ENCODE data around the gene AOPEP.
A peak's percentile ranks its signal among the peaks of the same experiment; 100 is the strongest.

The AOPEP gene

DNA sequence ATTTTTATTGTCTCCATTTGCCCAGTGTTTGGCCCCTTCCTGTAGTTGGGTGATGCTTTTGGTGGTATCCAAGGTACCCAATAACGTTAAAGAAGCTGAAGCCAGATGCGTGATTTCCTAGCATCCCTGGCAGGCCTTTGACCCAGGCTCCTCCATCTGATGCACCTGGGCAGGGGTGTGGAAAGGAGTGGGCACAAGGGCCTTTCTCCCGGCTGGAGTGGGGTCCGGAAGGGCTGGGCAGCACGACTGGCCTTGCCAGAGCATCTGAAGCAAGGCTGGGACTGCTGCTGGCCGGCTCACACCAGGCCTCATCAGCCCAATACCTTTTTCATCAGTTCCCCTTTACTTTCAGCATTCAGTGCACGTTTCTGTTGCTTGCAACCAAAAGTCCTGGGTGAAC is 370.8 kb downstream of the AOPEP start:
- no peak overlapping the region for H3K27ac ChIP-seq (ENCODE audit: low read depth, low read length)
- H3K9me3 ChIP-seq (ENCODE audit: control insufficient read depth, insufficient read depth, low read length): no peaks in the 10 kb centered on the region
- H3K4me1 ChIP-seq (ENCODE audit: control insufficient read depth, insufficient read depth, low read length): peaks cover 16% of the 10 kb centered on the region
- H3K36me3 ChIP-seq (ENCODE audit: control insufficient read depth, insufficient read depth, low read length): no peaks in the 10 kb centered on the region
- H3K4me3 ChIP-seq (ENCODE audit: low read depth, low read length): no peak overlapping the region
- no peaks in the 10 kb centered on the region for H3K27me3 ChIP-seq (ENCODE audit: control insufficient read depth, insufficient read depth, low read length)
- no peak overlapping the region for H3K9ac ChIP-seq (ENCODE audit: low read depth, low read length)

DNA sequence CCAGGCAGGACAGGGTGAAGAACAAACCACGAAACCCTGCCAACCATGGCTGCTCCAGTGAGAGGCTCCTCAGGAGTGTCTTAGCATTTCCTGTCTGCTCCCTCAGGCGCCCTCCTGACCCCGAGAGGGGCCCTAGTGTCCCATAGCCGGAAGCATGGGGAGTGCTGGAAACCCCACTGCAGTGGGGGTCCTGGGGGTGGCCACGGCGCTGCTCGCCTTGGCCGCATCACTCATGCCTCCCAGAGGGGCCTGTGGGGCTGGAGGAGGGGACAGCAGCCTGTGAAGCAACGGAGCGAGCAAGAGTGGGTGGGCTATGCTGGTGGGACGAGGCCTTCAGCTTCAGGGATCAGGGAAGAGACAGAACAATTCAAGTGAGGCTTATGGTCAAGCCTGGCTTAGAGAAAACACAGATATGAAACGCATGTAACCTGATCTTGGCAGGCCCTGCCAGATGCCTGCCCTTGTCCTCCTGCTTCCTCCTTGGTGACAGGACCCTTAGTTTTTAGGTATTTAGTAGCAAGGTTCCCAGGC is 372.0 kb downstream of the AOPEP start:
- H3K4me3 ChIP-seq (ENCODE audit: low read depth, low read length): no peak overlapping the region
- no peak overlapping the region for H3K27ac ChIP-seq (ENCODE audit: low read depth, low read length)
- no peaks in the 10 kb centered on the region for H3K27me3 ChIP-seq (ENCODE audit: control insufficient read depth, insufficient read depth, low read length)
- peaks cover 12% of the 10 kb centered on the region for H3K4me1 ChIP-seq (ENCODE audit: control insufficient read depth, insufficient read depth, low read length)
- H3K9me3 ChIP-seq (ENCODE audit: control insufficient read depth, insufficient read depth, low read length): no peaks in the 10 kb centered on the region
- no peaks in the 10 kb centered on the region for H3K36me3 ChIP-seq (ENCODE audit: control insufficient read depth, insufficient read depth, low read length)
- H3K9ac ChIP-seq (ENCODE audit: low read depth, low read length): no peak overlapping the region

DNA sequence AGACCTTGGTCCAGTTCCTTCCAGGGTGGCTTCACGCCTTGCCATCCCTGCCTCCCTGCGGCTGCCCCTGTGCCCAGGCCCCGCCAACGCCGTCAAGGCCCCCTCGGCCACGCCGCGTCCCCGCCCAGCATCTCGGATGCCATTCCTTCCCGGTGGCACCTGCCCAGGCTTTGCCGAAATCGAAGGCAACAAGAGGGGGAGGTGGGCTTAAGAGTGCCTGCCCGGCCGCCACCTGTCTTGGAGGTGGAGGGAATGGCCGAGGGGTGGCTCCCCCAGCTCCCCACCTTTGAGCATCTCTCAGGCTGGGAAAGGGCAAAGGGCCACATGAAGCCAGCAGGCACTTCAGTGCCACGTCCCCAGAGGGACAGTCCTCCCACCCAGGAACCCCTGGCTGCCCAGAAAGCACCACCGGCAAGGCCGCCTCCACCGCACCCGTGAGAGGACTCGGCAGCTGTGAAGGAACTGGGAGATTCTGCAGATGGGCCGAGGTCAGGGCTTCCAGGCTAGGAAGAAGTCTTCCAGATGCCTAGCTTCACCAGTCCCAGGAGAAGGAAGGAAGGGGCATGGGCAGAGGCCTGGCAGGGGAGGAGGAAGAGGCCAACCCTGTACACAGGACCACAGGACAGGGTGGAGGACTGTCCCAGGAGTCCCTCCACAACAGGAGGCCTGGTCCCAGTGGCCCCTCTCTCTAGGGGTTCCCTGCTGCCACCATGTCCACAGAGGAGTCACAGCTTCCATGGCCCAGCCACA is 373.0 kb downstream of the AOPEP start:
- Histone ChIP-seq H3K4me3 (ENCODE audit: low read depth, low read length) (no peak overlapping the region), H3K9me3 (ENCODE audit: control insufficient read depth, insufficient read depth, low read length) (no peaks in the 10 kb centered on the region), H3K27me3 (ENCODE audit: control insufficient read depth, insufficient read depth, low read length) (no peaks in the 10 kb centered on the region), H3K36me3 (ENCODE audit: control insufficient read depth, insufficient read depth, low read length) (no peaks in the 10 kb centered on the region), H3K9ac (ENCODE audit: low read depth, low read length) (no peak overlapping the region), H3K27ac (ENCODE audit: low read depth, low read length) (no peak overlapping the region), H3K4me1 (ENCODE audit: control insufficient read depth, insufficient read depth, low read length) (peaks cover 9% of the 10 kb centered on the region)

DNA sequence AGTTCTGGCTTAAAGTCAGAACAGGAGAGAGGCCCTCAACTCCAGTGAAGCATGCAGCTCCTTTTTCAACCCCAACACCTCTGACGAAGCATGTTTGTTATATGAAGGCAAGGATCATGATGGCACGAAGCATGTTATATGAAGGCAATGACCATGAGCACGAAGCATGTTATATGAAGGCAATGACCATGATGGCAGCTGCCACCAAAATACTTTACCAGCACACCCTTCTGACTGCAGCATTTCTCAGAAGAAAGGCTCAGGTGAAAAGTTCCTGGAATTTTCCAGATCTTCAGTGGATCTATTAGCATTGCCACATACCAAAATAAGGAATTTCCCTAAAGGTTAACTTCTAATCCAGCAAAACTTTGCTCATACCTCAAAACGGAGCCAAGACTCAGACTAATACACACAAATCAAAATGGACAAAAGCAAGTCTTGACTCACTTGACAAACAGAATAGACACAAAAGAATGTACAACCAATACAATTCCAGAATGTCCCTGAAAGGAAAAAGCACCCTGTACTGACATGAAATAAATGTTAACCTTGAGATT is 373.6 kb downstream of the AOPEP start:
- H3K4me1 ChIP-seq (ENCODE audit: control insufficient read depth, insufficient read depth, low read length): peaks cover 9% of the 10 kb centered on the region
- H3K4me3 ChIP-seq (ENCODE audit: low read depth, low read length): no peak overlapping the region
- H3K9ac ChIP-seq (ENCODE audit: low read depth, low read length): no peak overlapping the region
- no peaks in the 10 kb centered on the region for H3K36me3 ChIP-seq (ENCODE audit: control insufficient read depth, insufficient read depth, low read length)
- H3K9me3 ChIP-seq (ENCODE audit: control insufficient read depth, insufficient read depth, low read length): no peaks in the 10 kb centered on the region
- no peak overlapping the region for H3K27ac ChIP-seq (ENCODE audit: low read depth, low read length)
- H3K27me3 ChIP-seq (ENCODE audit: control insufficient read depth, insufficient read depth, low read length): no peaks in the 10 kb centered on the region

DNA sequence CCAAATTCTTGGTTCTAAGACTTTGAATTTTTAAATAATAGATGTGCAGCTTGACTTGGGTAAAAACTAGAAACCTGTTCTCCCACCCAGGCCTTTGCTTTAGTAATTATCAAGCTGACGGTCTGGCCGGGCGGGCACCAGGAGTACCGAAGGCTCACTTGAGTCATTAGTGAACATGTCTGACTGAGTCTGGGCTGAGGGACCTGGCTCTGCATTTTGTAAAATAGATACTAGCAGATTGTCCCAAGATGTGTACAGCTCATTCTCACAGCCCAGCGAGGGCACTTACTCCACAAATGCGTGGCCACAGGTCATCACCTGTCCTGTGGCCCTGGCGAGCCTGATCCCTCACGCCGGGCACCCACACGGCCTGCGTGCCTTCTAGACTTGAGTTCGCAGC is 374.8 kb downstream of the AOPEP start:
- H3K9ac ChIP-seq (ENCODE audit: low read depth, low read length): no peak overlapping the region

DNA sequence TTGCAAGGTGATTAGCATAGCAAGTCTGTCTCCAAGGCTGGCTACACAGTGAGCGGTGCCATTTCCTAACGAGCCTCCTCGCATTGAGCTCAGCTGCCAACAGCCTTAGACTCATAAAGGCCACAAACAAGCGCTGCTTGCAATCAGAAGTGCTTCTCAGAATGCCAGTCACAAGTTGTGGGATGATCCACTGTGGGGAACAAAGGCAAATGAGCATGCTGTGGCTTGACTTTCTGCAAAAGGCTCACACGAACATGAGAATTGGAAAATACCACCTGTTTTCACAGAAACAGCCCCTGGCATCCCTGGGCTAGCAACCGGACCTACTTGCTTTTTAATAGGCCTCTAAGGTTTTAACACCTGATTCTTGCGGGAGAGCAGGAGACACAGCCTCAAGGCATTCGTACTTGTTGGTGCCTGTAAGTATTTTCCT is 375.5 kb downstream of the AOPEP start:
- Histone ChIP-seq H3K36me3 (ENCODE audit: control insufficient read depth, insufficient read depth, low read length) (0 out of 2 replicates have a peak, but pooled peaks cover 5% of the 10 kb centered on the region), H3K4me1 (ENCODE audit: control insufficient read depth, insufficient read depth, low read length) (peaks cover 9% of the 10 kb centered on the region), H3K9ac (ENCODE audit: low read depth, low read length) (no peak overlapping the region), H3K4me3 (ENCODE audit: low read depth, low read length) (no peak overlapping the region), H3K27me3 (ENCODE audit: control insufficient read depth, insufficient read depth, low read length) (no peaks in the 10 kb centered on the region), H3K27ac (ENCODE audit: low read depth, low read length) (peak overlapping the region; percentile 9), H3K9me3 (ENCODE audit: control insufficient read depth, insufficient read depth, low read length) (no peaks in the 10 kb centered on the region)

More for the DNA sequence above, 374.8 kb downstream of the AOPEP start:
- Histone ChIP-seq H3K4me3 (ENCODE audit: low read depth, low read length) (no peak overlapping the region), H3K4me1 (ENCODE audit: control insufficient read depth, insufficient read depth, low read length) (peaks cover 9% of the 10 kb centered on the region), H3K27ac (ENCODE audit: low read depth, low read length) (no peak overlapping the region), H3K27me3 (ENCODE audit: control insufficient read depth, insufficient read depth, low read length) (no peaks in the 10 kb centered on the region), H3K9me3 (ENCODE audit: control insufficient read depth, insufficient read depth, low read length) (no peaks in the 10 kb centered on the region), H3K36me3 (ENCODE audit: control insufficient read depth, insufficient read depth, low read length) (0 out of 2 replicates have a peak, but pooled peaks cover 5% of the 10 kb centered on the region)

DNA sequence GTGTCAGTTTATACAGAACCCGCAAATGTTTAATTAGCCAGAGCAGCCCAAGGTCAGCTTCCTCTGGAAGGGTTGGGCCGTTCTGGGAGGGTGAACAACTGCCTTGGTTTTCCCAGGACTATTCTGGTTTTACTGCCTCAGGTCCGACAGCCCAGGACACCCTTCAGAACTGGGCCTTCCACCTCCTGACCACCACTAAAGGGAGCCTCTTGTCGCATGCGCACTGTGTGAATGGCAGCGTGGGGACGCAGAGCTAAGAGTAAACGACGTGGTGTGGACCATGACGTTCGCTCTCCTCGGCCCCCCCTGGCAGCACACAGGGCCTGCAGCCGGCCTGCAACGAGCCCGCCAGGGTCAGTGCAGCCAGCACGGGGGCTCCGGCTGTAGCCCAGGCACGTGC is 376.1 kb downstream of the AOPEP start:
- Histone ChIP-seq H3K9ac (ENCODE audit: low read depth, low read length) (no peak overlapping the region), H3K27me3 (ENCODE audit: control insufficient read depth, insufficient read depth, low read length) (no peaks in the 10 kb centered on the region), H3K36me3 (ENCODE audit: control insufficient read depth, insufficient read depth, low read length) (0 out of 2 replicates have a peak, but pooled peaks cover 5% of the 10 kb centered on the region), H3K4me3 (ENCODE audit: low read depth, low read length) (no peak overlapping the region), H3K9me3 (ENCODE audit: control insufficient read depth, insufficient read depth, low read length) (no peaks in the 10 kb centered on the region), H3K27ac (ENCODE audit: low read depth, low read length) (peak overlapping the region; percentile 9), H3K4me1 (ENCODE audit: control insufficient read depth, insufficient read depth, low read length) (peaks cover 9% of the 10 kb centered on the region)

DNA sequence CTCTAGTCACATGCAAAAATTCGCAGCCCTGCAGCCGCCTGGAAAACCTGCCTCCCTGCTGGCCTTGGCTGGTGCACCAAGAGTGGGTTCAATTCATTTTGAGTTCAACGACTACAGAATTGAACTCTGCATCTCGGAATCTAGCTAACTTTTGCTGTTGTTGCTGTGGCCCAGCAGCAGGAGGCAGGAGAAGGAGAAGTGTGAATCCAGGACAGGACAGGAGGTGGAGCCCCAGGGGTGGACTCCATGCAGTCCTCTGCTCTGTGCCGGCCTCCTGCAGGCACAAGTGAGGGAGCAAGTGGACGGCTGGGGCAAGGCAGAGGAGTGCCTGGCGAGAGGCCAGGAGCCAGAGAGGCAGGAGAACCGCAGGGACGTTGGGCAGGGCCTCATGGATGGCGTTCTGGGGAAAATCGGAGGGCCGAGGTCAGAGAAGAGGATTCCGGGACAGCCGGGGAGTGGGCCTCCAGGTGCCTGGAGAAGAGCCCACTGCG is 376.8 kb downstream of the AOPEP start:
- H3K4me1 ChIP-seq (ENCODE audit: control insufficient read depth, insufficient read depth, low read length): peaks cover 9% of the 10 kb centered on the region
- no peak overlapping the region for H3K27ac ChIP-seq (ENCODE audit: low read depth, low read length)
- H3K9me3 ChIP-seq (ENCODE audit: control insufficient read depth, insufficient read depth, low read length): no peaks in the 10 kb centered on the region
- H3K27me3 ChIP-seq (ENCODE audit: control insufficient read depth, insufficient read depth, low read length): no peaks in the 10 kb centered on the region
- H3K4me3 ChIP-seq (ENCODE audit: low read depth, low read length): no peak overlapping the region
- no peak overlapping the region for H3K9ac ChIP-seq (ENCODE audit: low read depth, low read length)
- H3K36me3 ChIP-seq (ENCODE audit: control insufficient read depth, insufficient read depth, low read length): 0 out of 2 replicates have a peak, but pooled peaks cover 5% of the 10 kb centered on the region

DNA sequence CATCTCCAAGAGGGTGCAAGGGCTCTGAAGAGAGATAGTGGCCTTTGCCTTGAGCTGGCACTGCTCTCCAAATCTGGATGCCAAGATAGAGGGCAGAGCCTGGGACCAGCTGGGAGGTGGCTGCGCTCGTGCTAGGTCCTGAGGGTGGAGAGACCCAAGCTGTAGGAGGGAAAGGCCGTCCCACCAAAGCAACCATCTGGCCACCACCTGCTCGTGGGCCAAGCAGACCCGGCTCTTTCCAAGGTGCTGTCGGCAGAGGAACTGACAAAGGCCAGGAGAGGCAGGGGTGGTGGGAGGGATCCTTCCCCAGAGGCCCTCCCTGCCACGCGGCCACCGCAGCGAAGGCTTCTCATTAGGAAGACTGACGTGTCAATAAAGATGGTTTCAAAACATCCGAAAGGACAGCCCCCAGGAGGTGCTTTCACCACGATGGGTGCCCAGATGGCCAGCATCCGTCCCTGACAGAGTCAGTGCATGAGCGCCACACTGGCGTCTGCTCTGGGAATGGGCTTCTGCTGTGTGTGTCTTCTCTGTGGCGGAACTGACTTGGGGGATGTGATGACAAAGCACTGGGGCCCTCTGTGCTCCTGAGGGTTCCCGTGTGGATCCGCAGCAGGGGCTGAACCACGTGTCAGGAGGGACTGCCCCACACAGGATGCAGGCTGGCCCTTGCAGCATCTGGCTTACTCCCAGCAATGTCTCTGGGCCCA is 377.5 kb downstream of the AOPEP start:
- no peaks in the 10 kb centered on the region for H3K27me3 ChIP-seq (ENCODE audit: control insufficient read depth, insufficient read depth, low read length)
- no peak overlapping the region for H3K9ac ChIP-seq (ENCODE audit: low read depth, low read length)
- H3K36me3 ChIP-seq (ENCODE audit: control insufficient read depth, insufficient read depth, low read length): 0 out of 2 replicates have a peak, but pooled peaks cover 5% of the 10 kb centered on the region
- no peak overlapping the region for H3K4me3 ChIP-seq (ENCODE audit: low read depth, low read length)
- peaks cover 9% of the 10 kb centered on the region for H3K4me1 ChIP-seq (ENCODE audit: control insufficient read depth, insufficient read depth, low read length)
- H3K27ac ChIP-seq (ENCODE audit: low read depth, low read length): no peak overlapping the region
- H3K9me3 ChIP-seq (ENCODE audit: control insufficient read depth, insufficient read depth, low read length): no peaks in the 10 kb centered on the region

DNA sequence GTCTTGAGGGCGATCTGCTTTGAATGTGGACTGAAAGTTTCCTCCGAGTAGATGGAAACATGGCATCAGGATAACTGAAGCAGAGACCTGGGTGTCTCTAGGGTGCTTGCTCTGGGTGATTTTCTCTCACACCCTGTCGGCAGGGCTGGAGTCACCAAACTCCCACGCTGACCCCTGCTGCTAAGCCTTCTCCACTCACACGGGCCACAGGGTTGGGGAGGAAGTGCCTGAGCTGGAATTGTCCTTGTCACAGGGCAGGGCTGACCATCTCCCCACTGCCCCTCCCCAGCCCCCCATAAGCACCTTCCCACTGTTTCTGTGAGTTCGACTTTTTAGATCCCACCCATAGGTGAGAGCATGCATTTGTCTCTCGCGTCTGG is 378.1 kb downstream of the AOPEP start:
- 0 out of 2 replicates have a peak, but pooled peaks cover 5% of the 10 kb centered on the region for H3K36me3 ChIP-seq (ENCODE audit: control insufficient read depth, insufficient read depth, low read length)
- H3K4me1 ChIP-seq (ENCODE audit: control insufficient read depth, insufficient read depth, low read length): peaks cover 9% of the 10 kb centered on the region
- H3K9me3 ChIP-seq (ENCODE audit: control insufficient read depth, insufficient read depth, low read length): no peaks in the 10 kb centered on the region
- H3K4me3 ChIP-seq (ENCODE audit: low read depth, low read length): no peak overlapping the region
- no peaks in the 10 kb centered on the region for H3K27me3 ChIP-seq (ENCODE audit: control insufficient read depth, insufficient read depth, low read length)
- H3K9ac ChIP-seq (ENCODE audit: low read depth, low read length): no peak overlapping the region
- no peak overlapping the region for H3K27ac ChIP-seq (ENCODE audit: low read depth, low read length)
